HG03025 (cell line): ENCODE data around the gene SLC49A4.

Source experiments
- ATAC-seq: cut with Tn5 transposase; IDR thresholded peaks from one replicate; pipeline ENCODE4 v1.9.1; 2021; ENCODE audit warnings: mild to moderate bottlenecking, moderate library complexity; ENCODE audit not compliant: unreplicated experiment, low FRiP score

Gene SLC49A4

DNA sequence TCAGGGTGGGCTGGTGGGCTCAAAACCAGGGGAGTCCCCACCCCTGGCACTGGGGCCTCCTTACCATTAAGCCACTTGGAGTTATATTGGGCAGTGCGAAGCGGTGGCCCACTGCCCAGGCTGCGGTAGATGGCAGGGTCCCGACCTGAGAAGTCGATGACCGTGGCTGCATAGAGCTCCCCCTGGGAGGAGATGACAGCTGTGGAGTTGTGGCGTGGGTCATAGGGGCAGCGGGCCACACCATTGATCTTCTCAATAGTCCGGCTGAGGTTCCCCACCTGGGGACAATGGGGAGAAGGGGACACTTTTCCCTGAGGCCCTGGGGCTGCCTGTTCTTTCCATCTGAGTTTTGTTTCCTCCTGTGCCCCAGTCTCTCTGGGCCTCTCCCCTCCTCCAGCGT lies 132.9 kb downstream of the SLC49A4 start:
- no peak for ATAC-seq

DNA sequence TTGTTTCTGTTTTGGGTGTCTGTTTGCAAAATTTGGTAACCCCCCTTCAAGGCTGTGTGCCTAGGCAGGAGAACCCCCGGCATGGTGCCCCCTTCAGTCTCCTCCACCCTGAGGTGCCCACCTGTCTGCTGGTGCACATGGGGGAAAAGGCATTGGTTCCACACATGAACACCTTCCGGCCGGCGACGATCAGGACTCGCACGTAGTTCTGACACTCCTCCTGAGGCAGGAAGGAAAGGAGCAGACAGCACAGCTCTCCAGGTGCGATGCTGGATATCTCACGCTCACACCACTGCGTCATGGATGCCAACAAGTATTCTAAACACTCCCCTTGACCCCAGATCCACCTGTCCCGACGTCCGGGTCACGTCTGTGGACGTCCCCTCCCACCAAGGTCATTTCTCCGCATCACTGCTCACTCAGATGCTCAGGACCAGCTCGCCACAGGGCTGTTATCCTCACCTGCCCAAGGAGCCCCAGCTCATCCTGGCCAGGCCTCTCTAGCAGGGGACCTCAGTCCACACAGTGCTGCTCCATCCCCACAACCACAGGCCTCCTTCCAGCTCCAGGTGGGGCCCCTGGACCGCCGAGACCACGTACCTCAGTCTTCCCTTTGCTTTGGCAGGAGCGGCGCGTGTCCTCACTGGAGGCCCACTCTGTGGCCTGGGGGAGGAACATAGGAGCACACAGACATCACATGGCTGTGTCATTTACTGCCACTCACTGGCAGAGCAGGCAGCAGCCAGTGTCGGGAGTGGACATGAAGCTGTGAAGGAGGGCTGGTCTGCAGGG lies 133.7 kb downstream of the SLC49A4 start:
- no peak for ATAC-seq

DNA sequence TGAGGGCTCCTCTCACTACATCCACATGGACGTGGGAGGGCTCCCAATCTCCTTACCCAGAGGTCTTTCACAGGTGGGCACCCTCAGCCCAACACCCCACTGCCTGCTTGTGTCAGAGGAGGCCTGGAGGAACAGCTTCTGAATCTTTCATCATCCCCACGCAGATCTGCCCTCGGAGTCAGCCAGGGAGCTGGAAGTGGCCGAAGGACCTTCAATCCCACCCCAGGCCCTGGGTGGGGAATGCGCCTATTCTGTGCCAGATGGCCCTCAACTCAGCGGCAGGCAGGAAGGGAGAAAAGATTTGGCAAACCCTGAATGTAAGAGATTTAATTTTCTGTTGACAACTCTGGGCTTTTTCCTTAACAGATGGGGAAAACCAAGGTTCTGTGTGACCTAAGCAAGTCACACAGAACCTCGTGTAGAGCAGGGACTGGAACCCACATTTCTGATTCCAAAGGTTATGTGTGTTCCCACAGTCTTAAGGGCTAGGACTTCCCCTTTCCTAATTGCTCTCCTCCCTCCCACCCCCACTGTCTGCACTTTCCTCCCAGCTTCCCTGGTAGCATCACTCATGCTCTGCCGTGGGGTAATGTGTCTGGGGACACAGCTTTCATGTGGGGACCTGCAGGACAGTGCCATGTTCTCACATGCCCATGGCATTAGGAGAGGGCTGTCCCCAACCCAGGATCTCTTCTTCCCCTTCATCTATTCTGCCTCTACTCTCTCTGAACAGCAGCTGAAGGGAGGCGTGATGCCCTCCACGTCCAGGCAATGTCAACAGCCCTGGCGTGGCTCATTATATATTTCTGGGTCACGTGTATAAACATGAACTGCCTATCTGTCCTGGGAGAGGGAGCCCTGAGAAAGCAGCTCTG lies 134.6 kb downstream of the SLC49A4 start:
- ATAC-seq: no peak

DNA sequence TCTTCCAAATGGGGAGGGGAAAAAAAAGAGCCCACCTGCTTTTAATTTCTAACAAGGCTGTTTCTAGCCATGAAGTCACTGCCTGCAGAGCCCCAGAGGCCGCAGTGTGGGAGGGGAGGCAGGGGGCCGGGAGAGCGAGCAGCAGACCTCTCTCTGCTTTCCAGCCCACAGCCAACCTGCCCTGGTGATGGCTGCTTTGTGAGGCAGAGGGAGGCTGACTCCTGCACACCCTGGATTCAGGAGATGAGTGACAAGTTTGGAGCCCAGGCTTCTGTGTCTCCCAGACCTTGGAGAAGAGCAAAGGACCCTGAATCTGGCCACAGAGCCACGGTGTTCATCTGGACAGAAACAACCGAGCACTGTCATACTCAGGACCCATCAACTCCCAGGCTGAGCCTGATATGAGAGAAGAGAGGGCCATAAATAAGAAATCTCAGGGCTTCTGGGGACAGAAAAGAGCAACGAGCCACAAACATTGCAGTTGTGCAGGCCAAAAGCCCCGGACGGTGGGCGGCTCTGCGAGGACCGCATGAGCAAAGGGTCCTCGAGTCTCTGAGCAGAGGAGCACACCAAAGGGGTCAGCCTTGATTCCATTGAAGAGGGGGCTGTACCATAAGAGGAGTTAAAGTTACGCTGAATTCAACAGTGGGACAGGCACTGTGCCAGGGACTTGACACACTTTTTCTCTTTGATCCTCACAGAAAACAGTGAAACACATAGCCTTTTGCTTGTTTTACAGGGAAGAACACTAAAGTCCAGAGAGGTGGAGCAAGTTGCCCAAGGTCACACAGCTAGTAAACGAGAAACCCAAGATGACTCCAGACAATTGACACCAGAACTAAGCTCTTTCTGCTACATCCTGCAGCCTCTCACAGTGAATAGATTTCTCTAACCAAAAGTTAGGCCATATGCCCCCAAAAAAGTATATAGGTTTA lies 135.5 kb downstream of the SLC49A4 start:
- no peak for ATAC-seq
